Endothelial cell of hepatic sinusoid (primary cell): Measurements from ENCODE around the gene PLEKHG5.

Experiments
- in situ Hi-C: cut with HindIII; loops from 2 replicates; pipeline ENCODE4 v1.10.0; 2017; ENCODE audit warnings: low sequenced_read_pairs

Gene PLEKHG5

DNA sequence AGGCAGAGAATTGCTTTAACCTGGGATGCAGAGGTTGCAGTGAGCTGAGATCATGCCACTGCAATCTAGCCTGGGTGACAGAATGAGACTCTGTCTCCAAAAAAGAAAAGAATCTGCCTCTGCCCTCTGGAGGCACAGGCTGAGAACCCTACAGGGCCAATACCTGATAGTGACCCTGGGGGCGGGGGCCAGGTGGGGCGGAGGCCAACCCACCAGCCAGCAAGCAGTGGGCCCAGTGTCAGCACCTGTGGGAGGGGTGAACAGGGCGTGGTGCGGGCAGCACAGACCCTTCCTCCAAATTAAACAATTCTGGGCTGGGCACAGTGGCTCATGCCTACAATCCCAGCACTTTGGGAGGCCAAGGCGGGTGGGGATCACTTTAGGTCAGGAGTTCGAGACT is 19.0 kb upstream of the PLEKHG5 start:
- in situ Hi-C loops, result no loop called here

DNA sequence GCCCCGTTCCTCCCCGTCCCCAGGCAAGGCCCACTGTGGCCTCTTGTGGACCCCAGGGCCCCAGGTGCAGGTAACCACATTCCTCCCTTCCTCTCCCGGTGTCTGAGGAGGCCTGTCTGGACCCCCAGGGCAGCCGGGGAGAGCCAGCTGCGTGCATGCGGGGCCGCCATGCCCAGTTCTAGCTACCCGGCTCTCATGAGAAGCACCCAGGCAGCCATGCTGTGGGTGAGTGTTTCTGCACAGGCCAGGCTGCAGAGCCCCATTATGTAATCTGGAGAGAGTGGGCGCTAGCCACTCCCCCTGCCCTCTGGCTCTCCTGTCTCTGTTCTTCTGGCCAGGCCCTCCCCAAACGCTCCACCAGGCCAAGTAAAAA is 18.4 kb upstream of the PLEKHG5 start:
- in situ Hi-C loops, result no loop called here

DNA sequence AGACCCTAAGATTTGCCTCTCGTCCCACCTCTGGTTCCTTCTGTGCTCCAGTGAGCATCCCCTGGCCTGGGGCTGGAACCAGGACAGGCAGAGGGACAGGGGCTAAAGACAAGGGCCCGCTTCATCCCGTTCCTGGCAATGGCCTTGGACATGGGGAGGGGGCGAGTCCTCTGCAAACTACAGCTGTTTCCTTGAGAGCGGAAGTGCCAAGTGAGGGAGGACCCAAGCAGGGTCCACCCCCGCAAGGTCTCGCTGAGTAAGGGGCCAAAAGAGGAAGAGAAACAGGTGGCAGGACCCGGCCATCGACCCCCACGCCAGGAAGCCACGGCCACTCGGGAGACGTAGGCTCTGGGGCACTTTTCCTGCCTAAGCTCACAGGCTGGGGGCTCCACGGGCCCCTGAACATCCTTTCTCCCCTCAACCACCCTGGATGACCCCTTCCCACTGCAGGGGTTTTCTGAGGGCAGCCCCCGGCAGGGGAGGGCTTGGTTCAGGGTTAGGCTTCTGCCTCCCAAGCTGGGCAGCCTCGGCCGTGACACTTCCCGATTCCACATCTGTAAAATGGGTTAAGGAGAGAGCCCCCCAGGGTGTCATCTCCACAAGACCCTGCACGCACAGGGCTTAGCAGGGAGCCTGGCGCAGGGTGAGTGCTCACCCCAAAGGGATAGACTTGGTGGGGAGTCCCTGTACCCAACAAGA is 17.9 kb upstream of the PLEKHG5 start:
- in situ Hi-C loops, result no loop called here

GRCh38 chr1:6508816-6509189 is 17.3 kb upstream of the PLEKHG5 start:
- in situ Hi-C loops, result no loop called here

GRCh38 chr1:6508154-6508815 is 16.8 kb upstream of the PLEKHG5 start:
- in situ Hi-C loops, result no loop called here

DNA sequence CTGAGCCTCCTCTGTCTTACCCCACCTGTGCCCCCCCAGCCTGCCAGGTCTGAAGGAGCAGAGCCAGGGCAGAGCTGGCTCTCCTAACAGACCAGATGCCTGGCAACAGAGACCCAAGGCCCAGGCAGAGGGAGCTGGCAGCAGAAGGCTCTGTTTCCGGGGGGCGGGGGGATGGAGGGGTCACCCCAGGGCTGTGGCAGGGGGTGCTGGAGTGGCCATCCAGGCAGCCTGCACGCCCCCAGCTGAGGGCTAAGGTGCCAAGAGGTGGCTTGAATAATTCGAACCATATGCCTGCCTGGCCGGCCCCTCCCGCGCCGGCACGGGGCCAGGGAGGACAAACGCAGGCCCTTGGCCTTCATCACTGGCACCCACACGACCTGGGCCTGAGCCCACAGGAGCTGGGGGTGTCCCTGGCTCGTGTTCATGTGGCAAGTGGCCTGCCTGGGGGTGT is 16.0 kb upstream of the PLEKHG5 start:
- in situ Hi-C loops, result no loop called here

GRCh38 chr1:6507037-6507428 is 15.6 kb upstream of the PLEKHG5 start:
- in situ Hi-C loops, result no loop called here

- in situ Hi-C loops, result no loop called here
Observed at GRCh38 chr1:6506210-6507036, 15.0 kb upstream of the PLEKHG5 start.

GRCh38 chr1:6505367-6506209 is 14.1 kb upstream of the PLEKHG5 start:
- in situ Hi-C loops, result no loop called here

DNA sequence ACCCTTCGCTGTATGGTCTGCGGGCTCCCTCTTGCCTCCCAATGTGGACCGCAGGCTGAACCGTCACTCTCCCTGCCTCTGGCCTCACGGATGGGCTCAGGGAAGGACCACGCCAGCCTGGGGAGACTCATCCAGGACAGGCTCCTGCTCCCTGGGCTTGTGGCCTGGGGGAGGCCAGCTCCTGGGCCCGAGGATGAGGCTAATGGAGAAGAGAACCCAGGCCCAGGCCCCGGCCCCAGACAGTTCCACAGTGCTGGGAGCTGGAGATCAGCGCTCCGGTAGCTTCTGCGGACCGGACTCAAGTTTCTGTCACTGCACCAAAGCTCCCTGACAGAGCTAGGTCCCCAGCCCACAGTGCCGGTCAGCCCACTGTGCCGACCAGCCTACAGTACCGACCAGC is 13.4 kb upstream of the PLEKHG5 start:
- in situ Hi-C loops, result no loop called here

- in situ Hi-C loops, result no loop called here
Observed at GRCh38 chr1:6503884-6504602, 12.6 kb upstream of the PLEKHG5 start.

DNA sequence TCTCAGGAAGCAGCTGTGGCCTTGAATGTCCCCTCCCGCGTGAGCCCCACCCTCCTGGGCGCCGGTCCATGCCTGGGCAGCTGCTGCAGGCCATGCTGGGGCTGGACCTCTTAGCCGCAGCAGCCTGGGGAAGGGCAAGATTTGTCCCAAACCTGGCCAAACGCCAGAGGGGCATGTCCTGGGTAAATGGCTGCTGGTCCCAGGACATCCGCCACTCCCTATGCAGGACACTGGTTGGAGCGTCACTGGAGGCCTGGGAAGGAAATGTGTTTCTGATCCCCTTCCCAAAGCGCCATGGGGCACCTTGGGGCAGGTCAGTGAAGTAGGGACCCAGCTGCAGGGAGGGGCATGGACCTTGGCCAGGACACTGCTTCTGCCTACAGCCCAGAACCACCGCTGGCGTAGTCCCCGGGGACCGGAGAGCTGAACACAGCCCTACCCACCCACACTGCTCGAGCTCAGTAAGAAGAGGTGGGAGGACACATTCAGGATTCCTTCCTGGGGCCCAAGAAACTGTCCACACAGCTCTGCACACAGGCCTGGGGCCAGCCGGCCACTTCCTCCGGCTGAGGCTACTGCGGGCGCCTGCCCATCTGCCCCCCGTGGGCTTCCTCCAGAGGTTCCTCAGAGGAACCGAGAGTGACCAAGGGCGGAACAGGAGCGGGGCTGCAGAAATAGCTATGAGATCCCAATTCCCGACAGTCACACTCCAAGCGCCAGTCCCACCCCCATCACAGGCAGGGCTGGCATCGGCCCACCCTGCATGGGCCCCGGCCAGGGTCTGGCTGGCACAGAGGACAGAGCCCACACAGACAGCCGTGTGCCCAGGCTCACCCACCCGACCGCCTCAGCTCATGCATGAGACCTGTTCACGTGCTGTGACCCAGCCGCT is 10.8 kb upstream of the PLEKHG5 start:
- in situ Hi-C loops, result no loop called here

DNA sequence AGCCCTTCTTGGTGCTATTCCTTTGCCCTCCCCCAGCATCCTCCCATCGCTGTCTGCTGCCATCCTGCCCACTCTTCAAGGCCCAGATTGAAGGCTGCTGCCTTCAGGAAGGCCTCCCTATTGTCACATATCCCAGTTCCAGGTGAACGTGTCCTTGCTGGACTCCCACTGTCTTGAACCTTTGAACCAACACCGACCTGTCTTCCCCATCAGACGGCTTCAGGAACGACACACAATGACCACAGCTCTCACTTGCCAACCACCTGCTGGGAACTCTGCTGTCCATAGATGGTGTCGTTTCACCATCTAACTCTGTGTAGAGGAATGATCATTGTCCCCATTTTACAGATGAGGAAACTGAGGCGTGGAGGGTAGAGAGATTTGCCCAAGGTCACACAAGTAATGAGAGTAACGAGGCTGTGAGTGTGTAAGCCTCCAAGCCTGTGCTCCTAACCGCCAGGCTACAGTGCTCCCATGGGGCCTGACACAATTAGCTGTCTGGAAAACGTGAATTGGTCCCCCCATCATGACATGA is 9.9 kb upstream of the PLEKHG5 start:
- in situ Hi-C loops, result no loop called here

DNA sequence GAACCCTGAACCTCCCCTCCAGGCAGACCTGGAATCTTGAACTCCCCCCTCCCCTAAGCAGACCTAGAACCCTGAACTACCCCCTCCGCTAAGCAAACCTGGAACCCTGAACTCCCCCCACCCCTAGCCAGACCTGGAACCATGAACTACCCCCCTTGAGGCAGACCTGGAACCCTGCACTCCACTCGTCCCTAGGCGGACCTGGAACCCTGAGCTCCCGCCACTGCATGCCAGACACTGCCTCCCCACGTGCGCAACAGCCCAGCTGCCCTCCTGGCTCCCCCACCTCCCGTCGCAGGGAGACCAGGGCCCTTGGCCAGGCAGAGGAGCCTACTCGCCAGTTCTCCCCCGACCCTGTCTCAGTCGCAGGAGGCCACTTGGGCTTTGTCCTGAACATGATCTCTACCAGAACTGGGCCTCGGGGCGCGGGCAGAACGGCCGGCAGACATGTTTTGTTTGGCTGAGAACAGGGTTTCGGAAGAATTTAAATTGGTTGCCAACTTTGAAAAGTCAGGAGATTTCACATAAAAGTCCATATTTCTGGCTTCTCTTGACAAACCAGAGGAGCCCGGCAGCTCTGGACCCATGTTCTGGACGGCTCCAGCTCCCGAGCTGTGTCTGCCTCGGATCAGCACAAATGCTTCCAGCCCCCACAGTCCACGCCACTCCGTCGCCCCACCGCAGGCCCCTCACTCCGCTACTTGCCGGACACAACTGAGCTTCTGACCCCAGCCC is 9.2 kb upstream of the PLEKHG5 start:
- in situ Hi-C loops, result no loop called here

GRCh38 chr1:6499296-6499695 is 7.8 kb upstream of the PLEKHG5 start:
- in situ Hi-C loops, result no loop called here

DNA sequence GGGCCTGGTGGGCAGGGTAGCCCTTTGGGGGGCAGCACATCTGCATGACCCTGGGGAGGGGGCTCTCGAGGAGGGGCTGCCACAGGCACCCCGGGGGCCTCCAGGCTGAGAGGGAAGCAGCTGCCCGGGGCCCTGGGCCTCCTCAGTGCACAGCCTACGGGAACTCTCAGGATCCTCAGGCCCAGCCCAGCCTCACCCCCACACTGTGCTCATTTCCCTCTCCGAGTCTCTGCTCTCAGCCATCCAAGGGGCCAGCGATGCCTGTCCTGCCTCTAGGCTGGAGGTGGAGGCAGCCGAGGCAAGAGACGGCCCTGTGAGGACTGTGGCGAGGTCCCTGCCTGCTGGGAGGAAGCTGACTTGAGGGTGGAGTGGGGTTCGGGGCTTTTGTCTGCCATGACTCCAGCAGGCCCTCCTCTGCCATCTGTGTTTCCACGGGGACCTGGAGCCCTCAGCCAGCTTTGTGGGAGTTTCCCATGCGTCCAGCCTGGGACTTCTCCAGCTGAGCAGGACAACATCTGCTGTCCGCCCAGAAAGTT is 7.2 kb upstream of the PLEKHG5 start:
- in situ Hi-C loops, result no loop called here

- in situ Hi-C loops, result no loop called here
Observed at GRCh38 chr1:6497867-6498575, 6.6 kb upstream of the PLEKHG5 start.
